Ovary (tissue), 9 donors: ENCODE results near the gene PMIS2. TPM values are rescaled to one million over a fixed set of nuclear protein-coding genes. Genes with fewer than 3 reads are reported as not detected.

ENCODE experiments used
- DNase-seq, 5 donors: peaks; one replicate each; pipeline ENCODE4 v3.0.0-alpha.2; 2019 to 2020
- H3K27ac ChIP-seq, 2 donors: fragments of 200-600 bp; one replicate each; pipeline versions ENCODE4 v1.5.1 to v1.8.0; 2019 to 2022
- H3K27me3 ChIP-seq: fragments of 200-600 bp; one replicate; pipeline ENCODE4 v1.8.0; 2022
- H3K36me3 ChIP-seq: fragments of 200-600 bp; sonication (generic); one replicate; pipeline ENCODE4 v1.5.1; 2019
- H3K4me1 ChIP-seq: one replicate; pipeline ENCODE4 v1.8.1; 2013; ENCODE audit warnings: mild to moderate bottlenecking, moderate library complexity; ENCODE audit not compliant: insufficient read depth
- H3K4me3 ChIP-seq: fragments of 200-600 bp; sonication (generic); one replicate; pipeline ENCODE4 v1.5.1; 2017
- H3K9me3 ChIP-seq, 2 donors: fragments of 200-600 bp in 1 of 2; sonication (generic) in 1 of 2; one replicate each; pipeline versions ENCODE4 v1.5.1 to v1.8.1; 2013 to 2019; ENCODE audit warnings: mild to moderate bottlenecking in 1 of 2, moderate library complexity in 1 of 2
- EP300 ChIP-seq: sonication (generic); formaldehyde crosslinking; IDR thresholded peaks from one replicate; pipeline ENCODE4 v1.6.1; 2017; ENCODE audit warnings: antibody characterized with exemption
- POLR2A ChIP-seq: fragments of 450-650 bp; IDR thresholded peaks from one replicate; pipeline ENCODE4 v1.6.1; 2017; ENCODE audit warnings: antibody characterized with exemption, mild to moderate bottlenecking, moderate library complexity
- WGBS, 3 donors: extraction: QIAGEN DNeasy Blood & Tissue Kit in 1 of 3; methylation state at CpG; one replicate each; pipeline versions ENCODE4 v1.1.5 to v1.1.7; 2013 to 2017; 5-methylcytosine and 5-hydroxymethylcytosine counted together
- intact Hi-C, 4 donors: fragments of 100-400 bp; cut with DNase I; formaldehyde crosslinking; loops; one replicate each; pipeline versions ENCODE4 v1.11.0 to v1.15.1; 2022 to 2023
- polyA plus RNA-seq, 2 donors: library from polyadenylated mRNA; stranded (reverse); fragments of 200-250 nt in 1 of 2; fragments of 350-450 nt in 1 of 2; fragmentation: Illumina TruSeq in 1 of 2; extraction: RNeasy Lipid Tissue Mini Kit (QIAGEN cat#74804) in 1 of 2; gene quantifications; one replicate each; pipeline ENCODE4 v1.2.3, GENCODE V29; 2013 to 2014
- total RNA-seq, 7 donors: library from RNA; depleted of rRNA in 2 of 7; stranded (reverse); fragments of >200 nt in 2 of 7; fragmentation: NEBNext Ultra II Directional in 3 of 7; extraction: Animal tissue kit (Norgen Biotek cat#: 25700) in 3 of 7; gene quantifications; one replicate each; pipeline versions ENCODE4 v1.1.0 to v1.2.4, GENCODE V29; 2016 to 2023
- TF ChIP-seq, protein P1 (sequence below), 3 donors: fragments of 450-650 bp in 2 of 3; fragments of 200-600 bp in 1 of 3; IDR thresholded peaks; one replicate each; pipeline versions ENCODE4 v1.5.1 to v1.8.0; 2016 to 2022; ENCODE audit warnings: antibody characterized with exemption in 3 of 3, mild to moderate bottlenecking in 1 of 3
- donor health status: DM: no; HTN: no; CAD: no; lungs with moderate emphysema.
- donor health status: DM: no; HTN: no; CAD: no.
- donor health status: Bipolar disorder and iron deficiency.
- donor health status: DM: yes; HTN: yes; CAD: no.
- donor health status: DM: no; HTN: no; CAD: no.
- donor health status: DM: yes; HTN: yes; CAD: no.

PMIS2 gene
- total and polyA plus RNA-seq, 9 donors, result not detected

DNA sequence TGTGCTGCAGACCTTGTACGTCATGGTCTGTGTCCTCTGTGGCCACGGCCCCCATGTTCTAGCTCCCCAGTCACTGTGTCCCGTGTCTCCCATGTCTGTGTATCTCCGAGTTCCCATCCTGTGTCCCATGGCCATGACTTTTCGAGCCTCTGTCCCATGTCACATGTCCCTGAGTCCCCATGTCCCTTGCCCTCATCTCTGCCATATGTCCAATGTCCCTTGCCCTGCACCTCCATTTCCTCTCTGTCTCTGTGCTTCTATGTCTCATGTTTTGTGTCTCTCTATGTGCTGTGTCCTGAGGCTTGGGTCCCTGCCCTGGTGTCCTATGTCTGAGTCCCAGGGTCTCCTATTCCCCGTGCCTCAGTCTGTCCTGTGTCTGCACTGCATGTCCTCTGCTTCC is 24.5 kb upstream of the PMIS2 start:
- no peaks in the 10 kb centered on the region for H3K27me3 ChIP-seq
- intact Hi-C loops, result no loop called here
- DNase-seq, result no peak
- no peaks in the 10 kb centered on the region for H3K36me3 ChIP-seq
- H3K4me1 ChIP-seq, result no peaks in the 10 kb centered on the region
- H3K9me3 ChIP-seq, result no peaks in the 10 kb centered on the region
- TF ChIP-seq, protein P1, sequence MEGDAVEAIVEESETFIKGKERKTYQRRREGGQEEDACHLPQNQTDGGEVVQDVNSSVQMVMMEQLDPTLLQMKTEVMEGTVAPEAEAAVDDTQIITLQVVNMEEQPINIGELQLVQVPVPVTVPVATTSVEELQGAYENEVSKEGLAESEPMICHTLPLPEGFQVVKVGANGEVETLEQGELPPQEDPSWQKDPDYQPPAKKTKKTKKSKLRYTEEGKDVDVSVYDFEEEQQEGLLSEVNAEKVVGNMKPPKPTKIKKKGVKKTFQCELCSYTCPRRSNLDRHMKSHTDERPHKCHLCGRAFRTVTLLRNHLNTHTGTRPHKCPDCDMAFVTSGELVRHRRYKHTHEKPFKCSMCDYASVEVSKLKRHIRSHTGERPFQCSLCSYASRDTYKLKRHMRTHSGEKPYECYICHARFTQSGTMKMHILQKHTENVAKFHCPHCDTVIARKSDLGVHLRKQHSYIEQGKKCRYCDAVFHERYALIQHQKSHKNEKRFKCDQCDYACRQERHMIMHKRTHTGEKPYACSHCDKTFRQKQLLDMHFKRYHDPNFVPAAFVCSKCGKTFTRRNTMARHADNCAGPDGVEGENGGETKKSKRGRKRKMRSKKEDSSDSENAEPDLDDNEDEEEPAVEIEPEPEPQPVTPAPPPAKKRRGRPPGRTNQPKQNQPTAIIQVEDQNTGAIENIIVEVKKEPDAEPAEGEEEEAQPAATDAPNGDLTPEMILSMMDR (IDR thresholded peaks at IDR 0.05), result no peak
- TF ChIP-seq POLR2A (no peak), EP300 (no peak)
- H3K27ac ChIP-seq, result no peak overlapping the region
- WGBS, 3 donors, result 73 to 81% (median 74%) methylated on average over 6 of the region's 6 CpGs
- H3K4me3 ChIP-seq, result no peak overlapping the region

DNA sequence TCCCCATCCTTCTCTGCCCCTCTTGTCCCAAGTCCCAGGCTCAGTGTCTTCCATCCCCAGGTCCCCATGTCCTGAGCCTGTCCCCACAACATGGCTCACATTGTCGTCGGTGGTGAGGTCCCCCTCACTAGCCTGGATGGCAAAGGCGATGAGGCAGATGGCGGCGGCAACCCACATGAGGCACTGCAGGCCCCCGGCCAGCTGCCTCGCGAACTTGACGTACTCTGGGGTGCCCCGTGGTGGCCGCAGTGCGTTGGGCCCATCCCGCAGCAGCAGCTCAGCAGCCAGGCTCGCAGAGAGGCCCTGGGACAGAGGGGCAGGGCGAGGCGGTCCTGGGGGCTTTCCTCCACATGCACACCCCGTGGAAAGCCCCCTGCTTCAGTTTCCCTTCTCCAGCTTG is 23.6 kb upstream of the PMIS2 start:
- Histone ChIP-seq H3K4me3 (no peak overlapping the region), H3K9me3 (no peaks in the 10 kb centered on the region), H3K4me1 (no peaks in the 10 kb centered on the region), H3K36me3 (no peaks in the 10 kb centered on the region), H3K27me3 (no peaks in the 10 kb centered on the region), H3K27ac (no peak overlapping the region)
- DNase-seq, result no peak
- intact Hi-C loops, result no loop called here
- TF ChIP-seq, protein P1 (IDR thresholded peaks at IDR 0.05), result no peak
- 53 to 64% (median 61%) methylated on average over 17 of the region's 17 CpGs for WGBS, 3 donors

DNA sequence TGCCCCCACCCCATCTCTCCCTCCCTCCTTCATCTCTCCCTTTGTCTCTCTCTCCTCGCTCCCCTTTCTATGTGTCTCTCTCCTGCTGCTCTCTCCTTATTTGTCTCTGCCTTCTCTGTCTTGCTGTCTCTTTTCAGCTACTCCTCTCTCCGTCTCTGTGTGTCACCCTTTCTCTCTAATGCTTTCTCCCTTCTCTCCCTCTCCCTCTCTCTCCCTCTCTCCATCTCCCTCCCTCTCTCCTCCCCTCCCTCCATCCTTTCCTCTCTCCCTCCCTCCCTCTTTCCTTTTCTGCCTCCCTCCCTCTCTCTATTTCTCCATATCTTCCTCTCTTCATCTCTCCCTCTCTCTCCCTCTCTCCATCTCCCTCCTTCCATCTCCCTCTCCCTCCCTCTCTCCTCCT is 23.2 kb upstream of the PMIS2 start:
- intact Hi-C loops, result no loop called here
- H3K4me1 ChIP-seq, result no peaks in the 10 kb centered on the region
- H3K27me3 ChIP-seq, result no peaks in the 10 kb centered on the region
- no peaks in the 10 kb centered on the region for H3K36me3 ChIP-seq
- no peak for DNase-seq
- TF ChIP-seq, protein P1 (IDR thresholded peaks at IDR 0.05), result no peak
- TF ChIP-seq EP300 (no peak), POLR2A (no peak)
- 42 to 58% (median 58%) methylated on average over 2 of the region's 2 CpGs for WGBS, 3 donors
- H3K27ac ChIP-seq, result no peak overlapping the region
- no peak overlapping the region for H3K4me3 ChIP-seq
- no peaks in the 10 kb centered on the region for H3K9me3 ChIP-seq

DNA sequence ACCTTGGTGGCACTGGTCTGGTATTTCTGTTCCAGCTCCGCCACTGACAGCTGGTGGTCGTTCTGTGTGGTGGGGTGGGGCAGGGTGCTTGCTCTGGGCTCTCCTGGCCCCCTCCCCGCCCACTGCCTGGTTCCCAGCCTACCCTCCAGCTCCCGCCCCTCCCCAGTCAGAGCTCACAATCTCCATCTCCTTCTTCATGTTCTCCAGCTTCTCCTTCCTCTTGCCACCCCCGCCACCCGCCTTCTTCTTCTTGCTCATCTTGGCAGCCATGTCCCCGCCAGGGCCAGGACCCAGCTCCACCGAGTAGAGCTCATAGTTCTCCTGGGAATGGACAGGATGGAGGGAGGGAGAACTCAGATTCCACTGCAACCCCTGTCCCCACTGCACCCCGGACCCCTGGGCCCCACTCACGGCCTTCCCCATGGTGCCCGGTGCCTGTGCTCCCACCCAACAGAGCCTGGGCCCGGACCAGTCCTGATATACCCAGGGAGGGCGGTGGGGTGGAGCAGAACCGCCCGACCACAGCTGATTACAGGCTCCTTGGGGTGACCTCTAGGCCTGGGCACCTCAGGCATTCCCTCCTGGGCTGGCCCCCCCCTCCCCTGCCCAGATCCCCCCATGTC is 22.7 kb upstream of the PMIS2 start, which contains the start of gene ATP4A:
ATP4A (minus strand) TSS at position 452 of the 623 bp plus-strand sequence; CDS start at position 423, 29 bp downstream.
- WGBS, 3 donors, result 72 to 74% (median 72%) methylated on average over 15 of the region's 15 CpGs
- no peak within 1 kb of the TSS for H3K27ac ChIP-seq
- no peak within 1 kb of the TSS for H3K4me3 ChIP-seq
- H3K9me3 ChIP-seq, result no peaks in the 10 kb centered on the region
- no peak for TF ChIP-seq EP300
- TF ChIP-seq POLR2A, result no peak
- TF ChIP-seq, protein P1 (IDR thresholded peaks at IDR 0.05), result no peak
- intact Hi-C loops, result no loop called here
- H3K4me1 ChIP-seq, result no peaks in the 10 kb centered on the region
- no peak for DNase-seq
- no peaks in the 10 kb centered on the region for H3K27me3 ChIP-seq
- H3K36me3 ChIP-seq, result no peaks in the 10 kb centered on the region
